ENCODE measurements around the gene EMC9.

EMC9 gene

GRCh38 chr14:24149302-24149969 lies 8.0 kb upstream of the EMC9 start:
- no peak for DNase-seq (ENCODE audit: low read depth)
- H3K4me3 ChIP-seq (ENCODE audit: control insufficient read depth, low read depth, low read length) = no peak overlapping the region

GRCh38 chr14:24147761-24148428 lies 6.5 kb upstream of the EMC9 start:
- peak overlapping the region; percentile 73 for H3K4me3 ChIP-seq (ENCODE audit: control insufficient read depth, low read depth, low read length)
- no peak for DNase-seq (ENCODE audit: low read depth)
- no peak for TF ChIP-seq CTCF (conservative IDR thresholded peaks at IDR 0.05; ENCODE audit: control insufficient read depth, insufficient read depth, low read depth, low read length)

More at GRCh38 chr14:24149302-24149969, 8.0 kb upstream of the EMC9 start:
- TF ChIP-seq CTCF (conservative IDR thresholded peaks at IDR 0.05; ENCODE audit: control insufficient read depth, insufficient read depth, low read depth, low read length) = no peak

GRCh38 chr14:24146978-24147760 lies 5.8 kb upstream of the EMC9 start, which contains the start of gene RNF31:
TSS of gene RNF31 (plus strand) at chr14:24147498. CDS start at chr14:24147699, 201 bp downstream.
- no peak for TF ChIP-seq CTCF (conservative IDR thresholded peaks at IDR 0.05; ENCODE audit: control insufficient read depth, insufficient read depth, low read depth, low read length)
- DNase-seq (ENCODE audit: low read depth) = peak; percentile 98
- H3K4me3 ChIP-seq (ENCODE audit: control insufficient read depth, low read depth, low read length) = peak within 1 kb of the TSS; percentile 73

- DNase-seq (ENCODE audit: low read depth) = peak; percentile 93
- H3K4me3 ChIP-seq (ENCODE audit: control insufficient read depth, low read depth, low read length) = peak within 1 kb of the TSS; percentile 73
- TF ChIP-seq CTCF (conservative IDR thresholded peaks at IDR 0.05; ENCODE audit: control insufficient read depth, insufficient read depth, low read depth, low read length) = no peak
These were observed 5.1 kb upstream of the EMC9 start, which contains the start of gene PSME2 for GRCh38 chr14:24146453-24146977. TSS of gene PSME2 (minus strand) at chr14:24146610. CDS start at chr14:24146581, 29 bp downstream.

- DNase-seq (ENCODE audit: low read depth) = no peak
- H3K4me3 ChIP-seq (ENCODE audit: control insufficient read depth, low read depth, low read length) = peak overlapping the region; percentile 73
- no peak for TF ChIP-seq CTCF (conservative IDR thresholded peaks at IDR 0.05; ENCODE audit: control insufficient read depth, insufficient read depth, low read depth, low read length)
These were observed 4.5 kb upstream of the EMC9 start for GRCh38 chr14:24145690-24146452.

- no peak for TF ChIP-seq CTCF (conservative IDR thresholded peaks at IDR 0.05; ENCODE audit: control insufficient read depth, insufficient read depth, low read depth, low read length)
- H3K4me3 ChIP-seq (ENCODE audit: control insufficient read depth, low read depth, low read length) = peak overlapping the region; percentile 73
- no peak for DNase-seq (ENCODE audit: low read depth)
These were observed 3.8 kb upstream of the EMC9 start for GRCh38 chr14:24145219-24145618.
